ENCODE results near the gene CDNF.

The CDNF gene

DNA sequence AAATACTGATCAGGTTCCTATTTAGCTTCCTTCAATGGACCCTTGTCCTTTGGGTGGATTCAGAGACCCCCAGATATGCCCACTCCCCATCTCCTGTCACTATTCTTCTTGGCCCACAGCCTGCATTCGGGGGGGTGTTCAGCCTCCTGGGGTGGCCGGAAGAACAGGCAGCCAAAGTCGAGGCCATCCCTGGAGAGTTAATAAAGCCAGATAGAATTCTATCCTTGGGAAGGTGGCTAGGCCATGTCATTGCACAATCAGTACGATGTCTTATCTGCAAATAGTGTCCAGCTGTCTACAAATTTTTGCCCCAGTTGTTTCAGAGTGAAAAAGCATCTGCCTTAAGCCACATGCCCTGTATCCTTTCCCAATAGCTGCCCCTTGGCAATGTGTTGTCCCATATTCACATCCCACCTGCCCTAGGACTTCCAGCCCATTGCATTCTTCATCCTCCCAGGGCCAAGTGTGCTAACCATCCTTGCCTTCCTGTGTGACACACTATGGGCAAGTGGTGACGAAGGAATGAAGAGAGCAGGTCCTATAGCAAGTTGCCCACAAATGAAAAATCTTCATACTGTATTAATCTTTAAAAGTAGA, 53.3 kb downstream of the CDNF start:
- DNase-seq: no peak

DNA sequence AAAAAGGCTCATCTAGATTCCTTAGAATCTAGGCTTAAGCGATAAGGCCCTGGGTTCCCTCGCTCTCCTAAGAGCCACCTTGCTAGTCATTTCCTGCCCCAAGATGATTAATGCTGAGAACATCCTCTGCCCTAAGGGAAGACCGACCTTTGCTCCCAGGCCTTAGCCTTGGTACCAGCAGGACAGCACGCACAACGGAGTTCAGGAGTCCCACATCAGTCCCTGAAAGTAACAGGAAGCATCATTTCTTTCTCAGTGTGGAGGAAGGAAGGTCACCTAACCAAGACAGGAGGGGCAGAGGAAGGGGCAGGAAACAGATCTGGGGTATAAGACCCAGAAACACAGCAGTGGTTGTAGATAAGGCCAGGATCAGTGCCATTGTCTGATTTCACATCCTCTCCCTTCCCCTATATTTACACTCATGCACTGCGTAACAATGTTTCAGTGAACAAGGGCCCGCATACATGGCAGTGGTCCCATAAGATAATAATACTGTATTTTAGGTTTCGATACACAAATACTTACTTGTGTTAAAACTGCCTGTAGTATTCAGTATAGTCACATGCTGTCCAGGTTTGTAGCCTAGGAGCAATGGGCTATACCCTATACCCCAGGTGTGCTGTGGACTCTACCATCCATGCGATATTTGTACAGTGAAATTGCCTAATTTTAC, 55.0 kb downstream of the CDNF start:
- peak; percentile 11 for DNase-seq

DNA sequence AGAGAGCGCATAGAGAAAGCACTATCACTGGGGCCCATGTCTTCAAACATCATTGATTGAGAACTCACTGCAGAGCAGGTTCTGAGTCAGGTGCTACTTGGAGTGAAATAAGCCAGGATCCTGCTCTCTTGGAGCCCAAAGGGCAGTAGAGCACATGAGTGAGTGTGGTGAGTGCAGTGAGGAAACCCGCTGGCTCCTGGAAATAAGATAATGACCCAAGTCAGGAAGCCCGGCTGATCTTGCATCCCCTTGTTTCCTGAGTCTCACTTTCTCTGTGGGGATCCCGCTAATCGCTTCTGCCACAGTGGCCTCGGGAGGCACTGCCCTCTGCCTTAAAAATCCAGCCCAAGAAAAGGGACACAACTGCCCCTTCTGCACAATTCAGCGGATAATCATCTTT, 56.1 kb downstream of the CDNF start:
- DNase-seq: no peak

DNA sequence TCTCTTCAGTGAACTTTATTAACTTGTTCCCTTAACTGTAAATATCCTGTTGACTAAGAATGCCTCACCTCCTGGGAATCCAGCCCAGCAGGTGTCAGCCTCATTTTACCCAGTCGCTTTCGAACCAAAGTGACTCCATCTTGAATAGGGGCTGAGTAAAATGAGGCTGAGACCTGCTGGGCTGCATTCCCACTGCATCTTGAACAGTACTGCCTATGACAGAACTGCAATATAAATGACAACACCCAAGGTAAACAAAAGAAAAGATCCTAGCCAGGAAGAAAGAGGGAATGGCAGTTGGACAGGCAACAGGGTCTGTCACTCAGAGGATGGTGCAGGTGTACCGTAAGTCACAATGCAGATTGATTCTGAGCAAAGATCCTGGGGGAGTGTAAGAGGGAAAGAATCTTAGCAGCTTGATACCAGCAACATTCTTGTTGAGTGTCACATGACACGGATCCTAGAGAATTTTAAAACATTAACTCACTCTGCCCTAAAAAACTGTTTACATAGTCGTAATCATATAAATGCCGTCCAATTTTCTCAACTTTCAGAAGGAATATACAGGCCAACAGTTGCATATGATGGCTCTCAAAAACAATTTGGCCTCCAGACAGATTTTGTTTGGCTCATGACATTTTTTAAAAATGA, 58.7 kb downstream of the CDNF start:
- DNase-seq: no peak

DNA sequence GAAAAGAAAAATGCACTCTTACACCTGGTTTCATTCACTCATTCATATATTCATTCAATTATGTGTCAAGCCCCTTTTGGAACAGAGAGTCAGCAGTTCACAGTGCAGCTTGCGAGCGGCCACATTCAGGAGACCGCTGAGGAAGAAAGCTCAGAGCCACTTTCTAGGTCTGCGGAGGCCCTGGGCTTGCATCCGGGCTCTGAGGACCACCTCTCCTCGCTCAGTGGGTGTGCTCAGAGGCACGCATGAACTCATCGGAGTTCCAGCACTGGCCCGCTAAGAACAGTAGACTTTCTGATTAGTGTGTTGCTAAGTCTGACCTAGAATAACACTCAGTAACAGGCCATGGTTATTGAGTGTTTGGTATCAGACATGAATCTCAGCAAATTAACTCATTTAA, 61.3 kb downstream of the CDNF start:
- DNase-seq: no peak

DNA sequence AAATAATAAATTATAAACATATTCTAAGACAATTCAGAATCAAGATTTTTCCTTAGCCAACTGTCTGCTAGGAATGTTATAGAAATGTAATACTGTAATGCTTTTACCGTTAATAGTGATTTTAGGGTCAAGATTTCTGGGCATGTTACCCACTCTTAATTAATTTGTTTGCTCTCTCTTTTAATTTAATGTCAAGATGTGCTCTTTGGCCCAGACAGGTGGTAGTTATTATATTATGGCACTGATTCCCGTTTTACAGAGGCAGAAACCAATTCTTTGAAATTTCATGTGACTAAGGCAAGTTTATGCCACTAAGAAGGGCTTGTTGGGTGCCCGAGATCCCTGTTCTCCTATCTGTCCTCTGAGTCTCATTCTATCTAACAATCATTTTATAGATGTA, 62.2 kb downstream of the CDNF start:
- DNase-seq: no peak

DNA sequence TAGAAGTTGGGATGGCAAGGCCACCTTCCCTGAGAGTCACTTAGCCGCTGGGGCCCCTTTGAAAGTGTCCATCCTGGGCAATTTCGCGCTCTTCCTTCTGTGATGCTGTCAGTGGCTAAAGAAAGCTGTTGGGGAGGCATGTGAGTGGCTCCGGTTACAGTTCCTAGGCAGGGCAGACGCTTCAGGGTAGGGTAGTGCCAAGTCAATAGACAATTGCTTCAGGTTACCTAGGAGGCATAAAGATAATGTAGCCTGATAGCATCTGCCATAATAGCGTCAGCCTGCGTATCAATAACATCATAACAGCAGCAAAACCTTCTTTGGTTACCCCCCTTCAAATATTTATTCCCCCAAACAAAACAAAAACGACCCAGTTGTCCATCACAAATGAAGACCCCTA, 63.0 kb downstream of the CDNF start, which contains the start of gene FAM107B:
FAM107B (minus strand) TSS at position 101 of the 400 bp plus-strand sequence. CDS start 234 bp downstream, outside the sequence.
- DNase-seq: no peak

DNA sequence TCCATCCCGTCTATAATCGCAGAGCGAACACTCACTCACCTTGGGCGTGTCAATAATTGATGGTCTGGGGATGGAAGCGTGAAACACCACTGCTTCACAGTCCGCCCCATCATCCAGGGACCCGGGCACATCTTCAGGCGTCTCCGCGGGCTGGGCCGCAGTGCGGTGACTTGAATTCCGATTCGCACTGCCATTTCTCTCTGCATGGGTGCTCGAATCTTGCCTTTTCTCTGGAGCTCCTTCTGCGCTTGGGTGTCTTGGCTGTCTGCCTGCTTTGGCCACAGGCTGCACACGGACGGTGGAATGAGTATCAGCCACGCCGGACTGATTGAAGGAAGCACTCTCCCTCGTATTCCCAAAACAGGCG, 63.6 kb downstream of the CDNF start:
- DNase-seq: no peak

DNA sequence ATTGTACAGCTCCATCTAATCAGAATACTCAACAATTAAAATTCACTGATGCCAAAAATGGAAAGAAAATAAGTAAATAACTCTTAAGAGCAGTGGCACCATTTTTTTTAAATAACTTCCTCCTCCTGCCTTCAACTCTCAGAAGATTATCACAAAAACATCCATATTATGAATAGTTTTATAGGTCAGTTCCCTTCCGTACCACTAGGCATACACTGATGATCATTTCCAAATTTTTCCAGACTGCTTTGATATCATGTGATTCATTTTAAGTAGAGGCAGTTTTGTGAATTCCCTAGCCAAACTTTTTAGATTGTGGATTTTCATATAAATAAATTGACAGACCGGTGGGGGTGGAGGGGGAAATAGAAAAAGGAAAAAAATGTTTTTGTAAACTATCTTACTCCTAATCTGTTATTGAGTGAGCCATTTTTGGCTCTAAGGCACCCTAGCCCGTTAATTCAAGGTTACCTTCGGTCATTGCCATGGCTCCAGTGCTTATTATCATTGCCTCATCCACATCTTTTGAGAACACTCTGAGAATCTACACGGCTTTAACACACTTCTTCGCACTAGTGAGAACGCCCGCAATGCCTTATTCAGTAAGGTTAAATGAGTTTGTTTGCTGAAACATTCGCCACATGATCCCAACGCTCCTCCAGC, 64.2 kb downstream of the CDNF start:
- DNase-seq: no peak

DNA sequence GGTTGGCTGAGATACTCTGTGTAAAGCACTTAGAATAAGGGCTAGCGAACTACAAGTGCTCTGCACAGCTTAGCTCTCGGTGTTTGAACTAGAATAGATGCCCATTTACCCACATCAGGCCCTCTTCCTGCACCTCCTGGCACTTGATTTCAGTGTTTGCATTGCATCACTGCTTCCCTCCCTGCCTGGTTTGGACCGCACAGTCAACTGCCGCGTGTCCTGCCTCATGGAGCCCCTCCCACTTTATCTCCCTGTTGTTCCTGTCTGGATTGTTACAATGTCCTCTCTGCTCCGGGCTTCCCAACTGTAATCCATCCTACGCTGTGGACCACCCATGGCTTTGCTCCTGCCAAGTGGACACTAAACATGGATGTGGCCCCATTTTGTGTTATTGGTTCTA, 65.4 kb downstream of the CDNF start:
- no peak for DNase-seq

DNA sequence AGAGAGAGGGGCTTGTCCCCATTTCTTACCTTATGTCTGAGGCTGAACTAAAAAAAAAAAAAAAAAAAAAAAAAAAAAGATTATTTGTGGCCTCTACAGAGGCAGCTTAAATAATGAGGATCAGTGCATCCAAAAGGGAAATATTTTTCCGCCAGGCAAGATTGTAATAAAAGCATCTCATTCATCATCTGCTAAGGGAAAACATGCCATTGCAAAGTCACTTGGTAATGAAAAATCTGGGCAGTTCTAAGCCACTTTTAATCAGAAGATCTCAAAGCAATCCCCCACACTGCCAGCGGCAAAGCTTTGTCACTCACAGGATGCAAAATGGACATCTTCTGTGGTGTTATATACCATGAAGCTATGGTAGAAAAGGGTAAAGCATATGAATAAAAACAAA, 66.9 kb downstream of the CDNF start:
- no peak for DNase-seq

All from activated CD4-positive, alpha-beta T cell treated with anti-CD3 and anti-CD28 coated beads, Interleukin-2, Interleukin-6, amounts not matched to agents 100 ng/mL and 50 ng/mL, durations not matched to agents 16 hours and 8 hours (primary cell).